GM12878 (cell line): ENCODE results near the gene INTS14. TPM values are rescaled to one million over a fixed set of nuclear protein-coding genes. Genes with fewer than 3 reads are reported as not detected.

Experiments used
- ATAC-seq: fragments of 200-7000 bp; cut with Tn5 transposase; 3 replicates; pipeline ENCODE4 v1.9.1; 2020; ENCODE audit warnings: mild to moderate bottlenecking, moderate library complexity
- BruUV-seq: library from RNA; stranded (reverse); fragments of 400-500 nt; replicated peaks from 2 replicates; lab custom pipeline; 2021; lab: Mats Ljungman, UMichigan
- CTCF ChIA-PET: fragments of 300-600 bp; sonication (Branson Sonifier 250); formaldehyde crosslinking; extraction: SDS; loops from one replicate; lab custom pipeline; 2021; ENCODE audit warnings: inconsistent platforms; lab: Yijun Ruan, JAX
- POLR2A ChIA-PET: fragments of 350-600 bp; formaldehyde crosslinking; extraction: SDS; loops from one replicate; lab custom pipeline; 2021; ENCODE audit warnings: inconsistent platforms; lab: Charles Lee
- RAD21 ChIA-PET: fragments of 300-600 bp; sonication (Branson Sonifier 250); formaldehyde crosslinking; loops from one replicate; lab custom pipeline; 2023; ENCODE audit warnings: antibody characterized with exemption; ENCODE audit not compliant: unreplicated experiment; lab: Charles Lee
- SMC1A ChIA-PET: fragments of 300-600 bp; sonication (Branson Sonifier 250); formaldehyde crosslinking; loops from one replicate; lab custom pipeline; 2023; ENCODE audit not compliant: unreplicated experiment, uncharacterized antibody; lab: Charles Lee
- DNase-seq: peaks from one replicate; pipeline ENCODE4 v3.0.0-alpha.2; 2011; ENCODE audit warnings: low read depth, low spot score
- FAIRE-seq: peaks from 3 replicates; lab custom pipeline; 2011; peaks lifted over from hg19 to GRCh38; lab: Jason Lieb, UNC
- H2AFZ ChIP-seq: 2 replicates; pipeline ENCODE4 v1.6.0; 2011; ENCODE audit warnings: low read depth, low read length, control low read depth; ENCODE audit not compliant: control insufficient read depth
- H3K27ac ChIP-seq: 2 replicates; pipeline ENCODE4 v1.5.1; 2011; ENCODE audit warnings: control low read depth; ENCODE audit not compliant: control insufficient read depth, insufficient read depth
- H3K27me3 ChIP-seq, 2 experiments: replicated peaks in 1 of 2; 2 replicates each; pipeline versions ENCODE4 v1.6.0 to v1.6.1; 2011; ENCODE audit warnings: low read length in 1 of 2; ENCODE audit not compliant: control insufficient read depth in 2 of 2, insufficient read depth in 2 of 2
- H3K36me3 ChIP-seq, 2 experiments: 2 replicates each; pipeline ENCODE4 v1.5.1; 2011; ENCODE audit warnings: low read length in 1 of 2; ENCODE audit not compliant: control insufficient read depth in 2 of 2, insufficient read depth in 2 of 2
- H3K4me1 ChIP-seq: 2 replicates; pipeline ENCODE4 v1.6.1; 2011; ENCODE audit warnings: mild to moderate bottlenecking, low read length, moderate library complexity, mixed read lengths; ENCODE audit not compliant: control insufficient read depth, insufficient read depth
- H3K4me2 ChIP-seq: 2 replicates; pipeline ENCODE4 v1.6.0; 2011; ENCODE audit warnings: control low read depth; ENCODE audit not compliant: control insufficient read depth, insufficient read depth
- H3K4me3 ChIP-seq: fragments of 200-600 bp; sonication (generic); 2 replicates; pipeline ENCODE4 v1.5.1; 2016
- H3K79me2 ChIP-seq: 2 replicates; pipeline ENCODE4 v1.6.0; 2011; ENCODE audit warnings: low read length; ENCODE audit not compliant: control insufficient read depth, insufficient read depth
- H3K9ac ChIP-seq: 2 replicates; pipeline ENCODE4 v1.8.0; 2011; ENCODE audit warnings: low read length, control low read depth, mixed read lengths; ENCODE audit not compliant: control insufficient read depth, insufficient read depth
- H3K9me3 ChIP-seq: replicated peaks from 3 replicates; pipeline ENCODE4 v1.5.1; 2011; ENCODE audit warnings: mild to moderate bottlenecking, low read length; ENCODE audit not compliant: control insufficient read depth, insufficient read depth
- H4K20me1 ChIP-seq: 2 replicates; pipeline ENCODE4 v1.6.0; 2011; ENCODE audit not compliant: control insufficient read depth, insufficient read depth
- BMI1 ChIP-seq: fragments of 450-650 bp; IDR thresholded peaks from 2 replicates; pipeline ENCODE4 v1.6.1; 2016; ENCODE audit warnings: mild to moderate bottlenecking, moderate library complexity, borderline replicate concordance
- HDGF ChIP-seq: fragments of 450-650 bp; IDR thresholded peaks from 2 replicates; pipeline ENCODE4 v1.6.1; 2016; ENCODE audit warnings: antibody characterized with exemption
- IKZF2 ChIP-seq, 2 experiments: fragments of 450-650 bp; IDR thresholded peaks; 2 replicates each; pipeline ENCODE4 v1.6.1; 2017; ENCODE audit warnings: mild to moderate bottlenecking in 2 of 2, moderate library complexity in 2 of 2
- NBN ChIP-seq: fragments of 450-650 bp; IDR thresholded peaks from 2 replicates; pipeline ENCODE4 v1.6.1; 2016
- POLR2AphosphoS2 ChIP-seq: IDR thresholded peaks from 2 replicates; pipeline ENCODE4 v1.6.1; 2011; ENCODE audit warnings: low read depth, mild to moderate bottlenecking, low read length, improper control_type of control experiment, moderate library complexity
- POLR2AphosphoS5 ChIP-seq: IDR thresholded peaks from 2 replicates; pipeline ENCODE4 v1.6.1; 2011; ENCODE audit warnings: mild to moderate bottlenecking, low read length, inconsistent platforms
- SIN3A ChIP-seq: IDR thresholded peaks from 2 replicates; pipeline ENCODE4 v1.6.1; 2012; ENCODE audit warnings: low read depth, low read length, improper control_type of control experiment
- STAT1 ChIP-seq: fragments of 450-650 bp; conservative IDR thresholded peaks from 2 replicates; pipeline ENCODE4 v1.6.1; 2014; ENCODE audit warnings: antibody characterized with exemption, mild to moderate bottlenecking
- WGBS: methylation state at CpG from one replicate; pipeline ENCODE4 v1.1.6; 2016; ENCODE audit warnings: low lambda C conversion rate; ENCODE audit not compliant: insufficient replicate concordance, insufficient coverage; ENCODE audit errors: missing lambda C conversion rate; 5-methylcytosine and 5-hydroxymethylcytosine counted together
- in situ Hi-C: fragments of 300-500 bp; cut with MboI; formaldehyde crosslinking; loops from 9 replicates; pipeline ENCODE4 v1.14.3; 2018; ENCODE audit warnings: mixed read lengths
- intact Hi-C: fragments of 100-400 bp; cut with micrococcal nuclease; formaldehyde crosslinking; loops from one replicate; pipeline ENCODE4 v1.14.2; 2022; ENCODE audit not compliant: unreplicated experiment
- polyA plus RNA-seq, 11 experiments: library from polyadenylated mRNA; depleted of rRNA in 4 of 11; unstranded in 6 of 11; stranded (reverse) in 5 of 11; fragments of >200 nt; fragmentation: Nextera tagmentation in 4 of 11; fragmentation: Illumina TruSeq in 1 of 11; extraction: Ambion mirVana in 4 of 11; extraction: Trizol in 1 of 11; gene quantifications; 1 replicate in 1 of 11; 2 replicates in 10 of 11; pipeline versions ENCODE4 v1.2.1 to v1.2.3, GENCODE V29; 2011 to 2016; ENCODE audit warnings: inconsistent platforms in 2 of 11, missing spikeins in 2 of 11, low read depth in 1 of 11
- total RNA-seq, 4 experiments: library from RNA; depleted of rRNA in 3 of 4; stranded (reverse); fragments of >200 nt in 3 of 4; fragmentation: Illumina TruSeq in 1 of 4; extraction: Trizol in 1 of 4; gene quantifications; 2 replicates each; pipeline versions ENCODE4 v1.2.1 to v1.2.3, GENCODE V29; 2013 to 2021

The INTS14 gene
- total and polyA plus RNA-seq, 10 of the 15 experiments (the other 5 are each of a cell fraction or from before 2014, with no cell fraction given) = 36.8 to 76.9 (median 47.7) TPM

GRCh38 chr15:65650312-65651041 lies 39.5 kb upstream of the INTS14 start:
- no peak; the same call in 2 of the 3 replicates for ATAC-seq
- Histone ChIP-seq H3K9ac (no peak overlapping the region), H3K4me3 (no peak overlapping the region), H2AFZ (no peak overlapping the region), H3K4me2 (no peak overlapping the region), H3K36me3 (peaks cover 0 to 27% of the 10 kb centered on the region in 2 experiments; a peak in 3 of 4 replicates), H3K4me1 (peaks cover 9% of the 10 kb centered on the region), H3K27me3 (no peaks in the 10 kb centered on the region), H3K27ac (no peak overlapping the region), H4K20me1 (no peaks in the 10 kb centered on the region), H3K79me2 (no peaks in the 10 kb centered on the region), H3K9me3 (no peaks in the 10 kb centered on the region)
- POLR2A ChIA-PET = no interaction called here
- BruUV-seq = no TSS peak
- no peak for FAIRE-seq
- TF ChIP-seq HDGF = peak; percentile 75; the same call in 1 of the 2 replicates
- TF ChIP-seq NBN = no peak
- TF ChIP-seq IKZF2 (IDR thresholded peaks at IDR 0.05) = 0 out of 4 replicates have a peak, but pooled peaks of 1 of the 2 experiments have one; percentile 35
- TF ChIP-seq STAT1 = no peak
- TF ChIP-seq POLR2AphosphoS5 = peak; percentile 26
- TF ChIP-seq BMI1 = no peak
- no peak for TF ChIP-seq SIN3A
- peak; percentile 74; the same call in 1 of the 2 replicates for TF ChIP-seq POLR2AphosphoS2
- in situ Hi-C loops = no loop called here
- SMC1A ChIA-PET = interaction anchor here (1.0 to 2.1 kb wide), 6 partner anchors 8 to 187 kb away, joined by 3 to 10 read pairs (median 4); no protein-coding TSS in a partner anchor
- intact Hi-C loops = no loop called here
- CTCF ChIA-PET = interaction anchor here (2.1 to 3.0 kb wide), 3 partner anchors 9 to 186 kb away, joined by 4 to 24 read pairs (median 8); no protein-coding TSS in a partner anchor
- RAD21 ChIA-PET = no interaction called here
- no peak for DNase-seq
- 88% methylated on average over 12 of the region's 12 CpGs for WGBS
